ENCODE measurements around the gene PDE3B. TPM values are rescaled to one million over a fixed set of nuclear protein-coding genes. Genes with fewer than 3 reads are reported as not detected.

Gene PDE3B
- total RNA-seq, 1 donor from 2014 or later = 14.1 TPM

- H3K27ac Mint-ChIP-seq (ENCODE audit: unreplicated experiment) = no peak overlapping the region
- no peaks in the 10 kb centered on the region for H3K36me3 Mint-ChIP-seq (ENCODE audit: unreplicated experiment)
- H3K4me1 Mint-ChIP-seq (ENCODE audit: low read depth, unreplicated experiment) = peaks cover 8% of the 10 kb centered on the region
- H3K27me3 Mint-ChIP-seq (ENCODE audit: unreplicated experiment) = peaks cover 1% of the 10 kb centered on the region
- TF ChIP-seq, protein P1, sequence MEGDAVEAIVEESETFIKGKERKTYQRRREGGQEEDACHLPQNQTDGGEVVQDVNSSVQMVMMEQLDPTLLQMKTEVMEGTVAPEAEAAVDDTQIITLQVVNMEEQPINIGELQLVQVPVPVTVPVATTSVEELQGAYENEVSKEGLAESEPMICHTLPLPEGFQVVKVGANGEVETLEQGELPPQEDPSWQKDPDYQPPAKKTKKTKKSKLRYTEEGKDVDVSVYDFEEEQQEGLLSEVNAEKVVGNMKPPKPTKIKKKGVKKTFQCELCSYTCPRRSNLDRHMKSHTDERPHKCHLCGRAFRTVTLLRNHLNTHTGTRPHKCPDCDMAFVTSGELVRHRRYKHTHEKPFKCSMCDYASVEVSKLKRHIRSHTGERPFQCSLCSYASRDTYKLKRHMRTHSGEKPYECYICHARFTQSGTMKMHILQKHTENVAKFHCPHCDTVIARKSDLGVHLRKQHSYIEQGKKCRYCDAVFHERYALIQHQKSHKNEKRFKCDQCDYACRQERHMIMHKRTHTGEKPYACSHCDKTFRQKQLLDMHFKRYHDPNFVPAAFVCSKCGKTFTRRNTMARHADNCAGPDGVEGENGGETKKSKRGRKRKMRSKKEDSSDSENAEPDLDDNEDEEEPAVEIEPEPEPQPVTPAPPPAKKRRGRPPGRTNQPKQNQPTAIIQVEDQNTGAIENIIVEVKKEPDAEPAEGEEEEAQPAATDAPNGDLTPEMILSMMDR (IDR thresholded peaks at IDR 0.05; ENCODE audit: partially characterized antibody, unreplicated experiment) = no peak
- H3K4me3 Mint-ChIP-seq (ENCODE audit: unreplicated experiment) = peak overlapping the region; percentile 67
- H3K9me3 Mint-ChIP-seq (ENCODE audit: unreplicated experiment) = peaks cover 5% of the 10 kb centered on the region
- no peak for DNase-seq
Observed at GRCh38 chr11:14892577-14892976, 249.0 kb downstream of the PDE3B start.

DNA sequence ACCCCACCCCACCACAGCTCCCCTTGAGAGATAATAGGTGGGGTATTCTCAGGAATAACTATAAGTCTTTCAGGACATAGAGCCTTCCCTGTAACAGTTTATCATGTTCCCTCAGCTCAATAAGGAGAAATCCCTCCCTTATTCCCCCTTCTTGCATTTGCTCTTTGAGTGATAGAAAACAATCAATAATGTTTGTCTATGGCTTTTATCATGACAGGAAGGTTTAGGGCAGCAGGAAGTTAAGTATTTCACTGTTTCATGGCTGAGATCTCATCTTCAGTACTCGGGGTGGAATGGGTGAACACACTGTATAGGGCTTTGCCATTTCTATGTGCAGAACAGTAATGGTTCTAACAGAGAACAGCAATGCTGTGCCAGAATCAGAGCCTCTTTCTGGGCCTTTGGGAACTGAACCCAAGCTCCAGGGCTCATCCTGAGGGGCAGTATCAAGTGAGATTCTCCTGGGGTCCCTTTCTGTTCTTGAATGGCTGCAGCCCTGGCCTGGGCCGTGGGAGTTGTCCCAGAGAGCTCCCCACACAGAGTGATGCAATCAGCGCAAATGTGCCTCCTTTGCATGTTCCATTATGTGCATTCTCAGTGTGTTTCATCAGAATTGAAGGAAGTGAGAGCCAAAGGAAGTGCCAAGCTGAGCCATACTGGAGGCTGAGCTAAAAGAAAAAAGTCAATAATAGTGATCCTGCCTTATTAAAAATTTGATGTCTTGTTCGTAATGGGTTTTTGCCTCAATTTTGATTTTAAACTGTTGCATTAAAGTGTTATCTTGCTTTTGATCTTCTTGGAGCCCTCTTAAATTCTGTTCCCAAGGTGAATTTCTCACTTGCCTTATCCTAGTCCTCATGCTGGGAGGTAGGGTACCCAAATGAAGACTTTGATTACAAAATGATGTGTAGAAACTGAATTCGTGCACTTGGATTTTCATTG lies 251.3 kb downstream of the PDE3B start:
- peak; percentile 46 for DNase-seq
- H3K27ac Mint-ChIP-seq (ENCODE audit: unreplicated experiment) = peak overlapping the region; percentile 82
- H3K27me3 Mint-ChIP-seq (ENCODE audit: unreplicated experiment) = peaks cover 1% of the 10 kb centered on the region
- H3K36me3 Mint-ChIP-seq (ENCODE audit: unreplicated experiment) = no peaks in the 10 kb centered on the region
- H3K9me3 Mint-ChIP-seq (ENCODE audit: unreplicated experiment) = peaks cover 5% of the 10 kb centered on the region
- TF ChIP-seq, protein P1 (IDR thresholded peaks at IDR 0.05; ENCODE audit: partially characterized antibody, unreplicated experiment) = no peak
- H3K4me1 Mint-ChIP-seq (ENCODE audit: low read depth, unreplicated experiment) = peaks cover 8% of the 10 kb centered on the region
- H3K4me3 Mint-ChIP-seq (ENCODE audit: unreplicated experiment) = peak overlapping the region; percentile 13

DNA sequence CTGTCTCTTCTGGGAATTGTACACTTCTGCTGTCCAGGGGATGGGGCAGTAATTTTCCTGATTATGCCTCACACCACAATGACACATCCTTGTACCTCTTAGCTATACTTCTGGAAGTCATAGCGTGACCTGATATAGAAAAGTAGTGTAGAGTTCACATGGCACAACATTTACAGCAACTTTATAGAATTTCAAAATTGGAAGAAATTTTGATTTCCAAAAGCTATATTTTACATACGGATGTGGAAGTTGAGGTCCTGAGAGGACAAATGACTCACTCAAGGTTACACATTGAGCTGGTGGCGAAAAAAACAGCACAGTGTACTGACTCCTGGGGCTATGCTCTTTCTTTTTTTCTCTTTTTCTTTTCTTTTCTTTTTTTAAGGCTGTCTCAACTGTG lies 254.8 kb downstream of the PDE3B start:
- Mint-ChIP-seq H3K27ac (ENCODE audit: unreplicated experiment) (no peak overlapping the region), H3K4me3 (ENCODE audit: unreplicated experiment) (no peak overlapping the region), H3K36me3 (ENCODE audit: unreplicated experiment) (no peaks in the 10 kb centered on the region), H3K27me3 (ENCODE audit: unreplicated experiment) (no peaks in the 10 kb centered on the region), H3K9me3 (ENCODE audit: unreplicated experiment) (no peaks in the 10 kb centered on the region), H3K4me1 (ENCODE audit: low read depth, unreplicated experiment) (peaks cover 8% of the 10 kb centered on the region)
- DNase-seq = no peak
- TF ChIP-seq, protein P1 (IDR thresholded peaks at IDR 0.05; ENCODE audit: partially characterized antibody, unreplicated experiment) = no peak

DNA sequence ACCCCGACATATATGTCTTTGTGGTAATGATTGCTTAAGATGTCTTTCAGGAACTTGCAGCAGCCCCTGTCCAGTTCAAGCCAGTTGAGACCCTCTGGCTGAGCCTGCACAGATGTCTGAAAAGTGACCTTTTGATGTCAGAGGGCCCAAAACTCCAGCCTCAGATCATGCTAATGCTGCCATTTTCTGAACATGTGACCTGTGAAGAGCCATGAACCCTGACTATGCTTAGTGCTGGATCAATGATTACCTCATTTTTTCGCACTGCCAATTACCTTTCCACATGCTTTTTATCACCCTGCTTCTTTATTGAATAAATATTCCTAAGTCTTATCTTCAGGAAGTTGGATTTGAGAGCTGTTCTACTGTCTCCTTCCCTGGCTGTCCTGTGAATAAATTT lies 255.3 kb downstream of the PDE3B start:
- H3K4me3 Mint-ChIP-seq (ENCODE audit: unreplicated experiment) = no peak overlapping the region
- H3K4me1 Mint-ChIP-seq (ENCODE audit: low read depth, unreplicated experiment) = peaks cover 8% of the 10 kb centered on the region
- no peaks in the 10 kb centered on the region for H3K27me3 Mint-ChIP-seq (ENCODE audit: unreplicated experiment)
- no peaks in the 10 kb centered on the region for H3K36me3 Mint-ChIP-seq (ENCODE audit: unreplicated experiment)
- TF ChIP-seq, protein P1 (IDR thresholded peaks at IDR 0.05; ENCODE audit: partially characterized antibody, unreplicated experiment) = no peak
- no peak for DNase-seq
- no peak overlapping the region for H3K27ac Mint-ChIP-seq (ENCODE audit: unreplicated experiment)
- no peaks in the 10 kb centered on the region for H3K9me3 Mint-ChIP-seq (ENCODE audit: unreplicated experiment)
